Daoy (cell line): ENCODE measurements around the gene TSEN54. TPM values are rescaled to one million over a fixed set of nuclear protein-coding genes. Genes with fewer than 3 reads are reported as not detected.
"Not testable (repeated sequence)": the region's sequence is repeated elsewhere in the genome, so short reads cannot be mapped to it uniquely, and the experiment has no call there.

Experiments used
- DNase-seq: peaks from one replicate; pipeline ENCODE4 v3.0.0-alpha.2; 2015; ENCODE audit warnings: low read depth
- total RNA-seq: library from RNA; depleted of rRNA; stranded (reverse); fragments of >200 nt; shearing (Covaris generic); gene quantifications from 2 replicates; pipeline ENCODE4 v1.2.3, GENCODE V29; 2014; rRNA removed

The TSEN54 gene
- 30.0 and 49.1 TPM in 2 replicates for total RNA-seq

DNA sequence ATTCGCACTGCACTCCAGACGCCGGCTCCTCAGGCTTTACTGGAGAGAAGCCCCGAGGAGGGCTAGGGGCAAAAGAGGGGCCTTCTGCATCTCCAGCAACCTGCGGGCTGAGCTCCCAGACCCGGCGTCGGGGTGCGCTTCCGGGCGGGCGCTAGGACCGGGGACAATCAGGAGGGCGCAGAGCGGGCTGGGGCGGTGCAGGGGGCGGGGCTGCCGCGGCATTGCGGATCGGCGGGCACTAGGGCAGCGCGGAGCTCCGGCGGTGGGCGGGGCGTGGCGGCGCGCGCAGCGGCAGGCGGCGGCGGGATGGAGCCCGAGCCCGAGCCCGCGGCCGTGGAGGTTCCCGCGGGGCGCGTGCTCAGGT, at the start of gene TSEN54:
Gene TSEN54, plus strand, starts transcription at position 274 of the 364 bp plus-strand sequence. Its CDS starts 33 bp downstream, at position 307.
- DNase-seq = peak; percentile 96

DNA sequence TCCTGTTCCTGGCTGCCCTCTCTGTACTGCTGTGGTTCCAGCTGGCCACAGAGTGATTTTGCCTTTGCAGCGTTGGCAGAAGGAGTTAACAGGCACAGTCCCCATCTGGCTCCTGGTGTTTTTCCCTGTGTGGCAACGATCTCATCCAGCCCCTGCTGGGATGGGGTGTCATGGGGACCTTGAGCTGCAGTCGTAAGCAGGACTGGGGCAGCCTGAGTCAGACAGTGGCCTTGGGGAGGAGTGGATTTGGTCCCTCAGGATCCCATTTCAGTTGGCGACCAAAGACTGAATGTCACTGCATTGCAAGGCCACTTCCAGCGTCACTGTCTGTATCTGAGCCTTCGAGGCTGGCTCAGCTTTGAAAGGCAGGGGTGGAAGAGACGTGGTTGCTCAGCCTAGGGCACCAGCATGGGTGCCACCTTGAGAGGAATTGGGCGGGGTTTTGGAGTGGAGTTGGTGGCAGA, 48.0 kb upstream of the TSEN54 start:
- DNase-seq = no peak

DNA sequence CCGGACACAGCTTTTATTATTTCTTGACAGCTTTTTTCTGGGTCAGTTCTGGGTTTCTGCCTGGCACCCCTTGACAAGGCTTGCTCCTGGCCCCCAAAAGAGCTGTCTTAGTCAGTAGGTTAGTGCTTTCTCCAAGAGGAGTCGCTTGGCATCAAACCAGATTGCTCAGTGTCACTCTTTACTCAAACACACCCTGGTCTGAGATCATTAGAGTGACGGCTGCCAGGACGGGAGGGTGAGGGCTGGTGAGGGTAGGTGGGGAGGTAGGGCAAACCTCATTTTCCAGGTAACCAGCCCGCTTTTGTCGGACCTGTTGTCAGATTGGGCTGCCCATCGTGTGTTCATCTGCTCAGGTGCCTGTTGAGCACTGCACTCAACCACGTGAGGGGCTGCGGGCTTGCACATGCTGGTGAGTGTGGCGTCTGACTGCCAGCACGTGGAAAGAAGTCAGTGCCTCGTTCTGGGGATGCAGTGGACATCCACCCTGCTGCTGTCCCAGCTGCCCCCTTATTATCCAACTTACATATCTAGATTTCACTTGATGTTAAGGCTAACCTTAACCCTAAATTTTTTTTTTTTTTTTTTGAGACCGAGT, 47.5 kb upstream of the TSEN54 start:
- DNase-seq = no peak

DNA sequence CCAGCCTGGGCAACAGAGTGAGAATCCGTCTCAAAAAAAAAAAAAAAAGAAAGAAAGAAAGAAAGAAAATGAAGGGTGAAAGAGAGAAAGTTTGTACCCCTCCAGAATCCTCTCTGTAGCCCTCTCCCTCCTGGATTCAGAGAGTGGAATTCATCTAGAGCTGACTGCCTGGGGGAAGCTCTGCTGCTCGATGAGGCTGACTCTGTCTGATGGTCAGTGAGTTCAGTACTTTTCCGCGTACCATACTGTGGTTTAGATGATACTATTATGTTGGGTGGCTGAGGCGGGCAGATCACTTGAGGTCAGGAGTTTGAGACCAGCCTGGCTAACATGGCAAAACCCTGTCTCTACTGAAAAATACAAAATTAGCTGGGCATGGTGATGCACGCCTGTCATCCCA, 45.1 kb upstream of the TSEN54 start:
- no peak for DNase-seq

DNA sequence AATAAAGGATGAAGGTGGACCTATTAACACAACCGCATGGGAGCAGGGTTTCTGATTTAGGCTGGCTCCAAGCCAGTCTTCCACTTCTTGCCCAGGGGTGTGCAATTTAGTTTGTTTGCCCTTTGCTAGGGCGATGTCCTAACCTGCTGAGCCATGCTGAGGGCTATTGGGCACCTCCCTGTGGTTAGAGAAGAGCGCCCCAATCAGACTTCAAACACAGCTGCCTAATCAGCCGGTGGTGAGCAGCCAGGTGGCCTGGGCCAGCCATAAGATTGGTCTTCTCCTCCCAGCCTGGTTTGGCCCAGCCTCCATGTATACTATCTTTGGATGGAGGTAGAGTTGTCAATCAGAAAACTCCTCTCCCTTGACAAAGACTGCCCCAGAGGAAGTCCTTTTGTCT, 44.2 kb upstream of the TSEN54 start:
- no peak for DNase-seq

DNA sequence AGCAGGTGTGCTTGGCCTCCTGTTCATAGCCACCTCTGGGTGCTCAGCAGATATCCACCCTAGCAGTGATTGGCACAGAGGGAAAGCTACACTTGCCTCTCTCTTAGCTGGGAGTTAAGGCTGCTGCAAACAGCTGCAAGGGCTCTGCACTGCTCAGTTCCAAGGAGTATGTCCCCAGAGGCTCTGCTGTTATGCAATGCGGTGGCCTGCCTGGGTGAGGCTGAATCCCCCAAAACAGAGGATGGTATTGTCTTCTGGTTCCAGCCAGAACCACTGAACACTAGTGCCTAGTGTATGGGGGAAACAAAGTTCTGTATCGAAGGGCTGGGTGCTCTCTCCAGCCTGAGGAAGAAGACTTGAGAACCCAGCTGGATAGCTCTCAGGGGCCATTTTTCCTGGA, 43.1 kb upstream of the TSEN54 start:
- DNase-seq = no peak

DNA sequence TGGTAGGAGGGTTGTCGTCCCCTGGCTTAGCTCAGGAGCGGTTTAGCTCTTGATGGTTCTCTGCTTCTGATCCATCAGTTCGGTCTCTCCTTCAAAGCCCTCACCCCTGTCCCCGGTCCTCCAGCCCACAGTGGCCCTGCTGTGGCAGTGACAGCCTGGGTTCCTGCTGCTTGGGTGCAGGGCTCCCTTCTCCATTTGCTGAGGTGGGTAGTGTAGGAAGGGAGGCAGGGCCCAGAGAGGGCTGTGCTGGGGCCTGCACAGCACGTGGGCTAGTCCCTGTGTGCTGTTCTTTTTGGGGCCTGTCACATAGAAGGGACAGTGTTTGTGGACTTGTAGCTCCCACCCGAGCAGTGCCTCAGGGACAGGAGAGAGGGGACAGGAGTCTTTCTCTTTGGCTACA, 41.6 kb upstream of the TSEN54 start:
- no peak for DNase-seq

DNA sequence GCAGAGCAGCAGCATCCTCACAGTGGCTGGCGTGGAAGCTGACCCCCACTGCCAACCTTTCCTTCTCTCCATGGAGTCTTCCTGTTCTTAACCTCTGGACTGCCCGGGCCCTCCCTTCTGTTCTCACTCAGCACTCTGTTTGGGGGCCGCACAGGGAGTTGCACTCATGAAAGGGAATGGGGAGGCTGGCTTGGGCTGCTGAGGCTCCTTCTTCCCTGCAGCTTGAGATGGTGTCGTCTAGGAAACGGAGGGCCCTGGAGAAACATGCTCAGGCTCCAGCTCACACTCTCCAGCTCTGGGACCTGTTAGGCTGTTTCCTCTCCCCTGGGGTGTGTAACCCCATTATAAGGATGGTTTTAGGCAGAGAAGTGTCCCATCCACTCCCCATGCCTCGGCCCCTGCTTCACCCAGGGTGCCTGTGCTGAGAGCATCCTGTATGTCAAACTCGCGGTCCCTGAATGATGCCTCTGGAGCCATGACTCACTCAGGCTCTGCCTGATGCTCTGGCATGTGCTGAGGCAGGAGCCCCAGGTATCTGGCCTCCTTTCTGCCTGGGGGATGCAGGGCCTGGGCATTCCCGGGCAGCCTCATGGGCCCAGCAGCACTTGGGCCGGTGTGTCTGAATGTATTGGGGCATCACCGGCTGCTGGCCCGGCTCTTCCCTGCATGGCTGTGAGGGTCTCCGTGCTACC, 41.0 kb upstream of the TSEN54 start:
- DNase-seq = no peak

DNA sequence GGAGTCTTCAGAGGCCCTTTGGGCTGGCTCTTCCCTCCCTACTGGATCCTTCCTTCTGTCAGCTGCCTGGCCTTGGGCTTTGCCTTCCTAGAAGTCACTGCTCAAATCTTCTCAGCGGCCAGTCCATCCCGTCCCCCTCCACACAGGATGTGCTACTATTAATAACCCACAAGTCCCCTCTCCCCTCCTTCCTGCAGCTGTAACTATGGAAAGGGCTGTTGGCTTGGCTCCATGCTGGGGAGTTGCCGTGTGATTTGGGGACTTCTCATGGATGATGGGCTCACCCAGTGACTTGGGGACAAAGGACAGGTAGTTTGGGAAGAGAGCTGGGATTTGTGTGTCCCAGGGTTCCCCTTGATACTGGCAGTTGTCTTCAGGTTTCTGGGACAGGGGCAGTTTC, 40.5 kb upstream of the TSEN54 start:
- DNase-seq = no peak

DNA sequence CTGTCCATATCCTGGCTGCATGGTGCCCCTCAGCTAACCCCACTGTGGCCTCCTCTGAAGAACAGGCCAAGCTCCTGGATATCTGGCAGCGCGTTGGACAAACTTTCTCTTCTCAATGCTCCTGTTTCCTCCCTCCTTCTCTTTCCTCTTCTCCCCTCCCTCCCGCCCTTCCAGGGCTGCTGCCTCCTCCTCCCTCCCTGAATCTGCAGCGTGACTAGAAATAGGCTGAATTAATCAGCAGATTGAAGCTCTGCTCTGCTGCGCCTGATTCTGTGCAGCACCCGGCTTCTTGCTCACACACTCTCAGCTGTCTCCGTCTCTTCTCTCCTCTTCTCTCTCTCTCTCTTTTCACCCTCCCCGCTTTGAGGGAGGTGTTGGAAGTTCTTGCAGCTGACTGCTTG, 40.1 kb upstream of the TSEN54 start:
- no peak for DNase-seq

DNA sequence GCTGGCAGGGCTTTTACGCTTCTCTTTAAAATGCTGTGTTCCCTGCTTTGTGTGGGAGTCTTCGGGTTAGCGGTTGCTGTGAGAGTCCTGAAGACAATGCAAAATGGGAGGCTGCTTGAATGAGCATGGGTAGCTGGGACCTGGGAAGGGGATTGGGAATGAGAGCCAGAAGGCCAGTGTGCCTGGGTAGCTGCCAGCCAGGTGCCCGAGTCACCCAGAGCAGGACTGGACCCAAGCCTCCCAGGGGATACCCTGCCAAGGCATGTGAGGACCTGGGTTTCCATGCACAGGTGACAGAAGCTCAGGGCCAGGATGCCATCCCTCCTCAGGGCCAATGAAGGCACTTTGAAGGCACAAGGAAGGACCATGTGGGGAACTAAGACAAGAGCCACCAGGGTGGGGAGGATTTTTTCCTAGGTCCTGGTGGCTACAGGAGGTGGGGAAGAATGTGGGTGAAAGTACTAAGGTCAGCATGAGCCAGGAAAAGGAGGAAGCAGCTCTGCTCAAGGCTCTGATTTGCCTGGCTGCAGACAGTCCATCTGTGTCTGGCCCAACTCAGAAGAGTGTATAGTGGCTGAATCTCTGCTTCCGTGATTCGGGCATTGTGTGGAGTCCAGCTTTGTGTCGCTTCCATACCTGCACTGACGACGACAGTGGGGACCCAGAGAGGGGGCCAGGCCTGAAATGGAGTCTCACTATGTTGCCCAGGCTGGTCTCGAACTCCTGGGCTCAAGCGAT, 39.4 kb upstream of the TSEN54 start:
- no peak for DNase-seq

DNA sequence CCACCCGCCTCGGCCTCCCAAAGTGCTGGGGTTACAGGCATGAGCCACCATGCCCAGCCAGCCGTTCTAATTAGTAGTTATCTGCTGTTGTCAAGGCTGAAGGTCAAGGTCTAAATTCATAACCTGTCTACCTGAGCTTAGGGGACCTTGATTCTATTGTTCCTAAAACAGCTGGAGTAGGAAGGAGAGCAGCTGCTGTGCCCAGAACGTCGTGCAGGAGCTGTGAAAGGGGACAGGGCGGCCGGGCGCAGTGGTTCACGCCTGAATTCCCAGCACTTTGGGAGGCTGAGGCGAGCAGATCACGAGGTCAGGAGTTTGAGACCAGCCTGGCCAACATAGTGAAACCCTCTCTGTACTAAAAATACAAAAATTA, 38.9 kb upstream of the TSEN54 start:
- DNase-seq = not testable (repeated sequence)

DNA sequence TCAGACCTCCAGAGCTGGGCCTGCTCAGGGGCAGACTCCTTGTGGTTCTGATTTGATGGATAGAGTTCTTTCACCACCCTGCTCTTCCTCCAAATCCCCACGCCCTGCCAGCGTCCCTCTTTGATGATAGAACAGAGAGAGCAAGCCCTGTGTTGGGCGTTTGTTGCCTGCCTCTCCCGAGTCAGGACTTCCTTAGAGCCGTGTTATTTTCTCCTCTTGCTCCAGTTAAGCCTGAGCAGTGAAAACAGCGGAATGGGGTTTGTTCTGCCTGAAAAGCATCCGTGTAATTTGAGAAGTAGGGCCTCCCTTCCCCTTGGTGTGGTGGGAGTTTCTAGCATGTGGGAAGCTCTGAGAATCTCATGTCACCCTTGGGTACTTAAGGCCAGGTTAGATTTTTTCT, 37.8 kb upstream of the TSEN54 start:
- DNase-seq = no peak

DNA sequence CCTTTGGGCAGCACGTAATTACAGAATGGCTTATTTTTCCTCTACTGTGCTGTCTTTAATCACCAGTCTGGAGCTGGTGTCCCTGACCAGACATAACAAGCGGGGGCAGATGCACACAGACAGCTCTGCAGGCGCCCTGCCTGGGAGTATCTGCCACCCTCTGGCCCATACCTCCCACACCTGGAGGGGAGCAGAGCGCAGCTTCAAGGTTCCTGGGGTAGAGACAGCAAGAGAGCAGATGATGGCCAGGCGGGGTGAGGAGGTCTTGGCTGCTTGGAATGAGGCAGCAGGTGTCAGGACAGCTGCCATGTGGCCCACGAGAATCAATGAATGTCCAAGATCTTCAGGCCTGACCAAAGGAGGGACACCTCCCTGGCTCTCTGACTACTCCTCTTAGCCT, 36.0 kb upstream of the TSEN54 start:
- no peak for DNase-seq

DNA sequence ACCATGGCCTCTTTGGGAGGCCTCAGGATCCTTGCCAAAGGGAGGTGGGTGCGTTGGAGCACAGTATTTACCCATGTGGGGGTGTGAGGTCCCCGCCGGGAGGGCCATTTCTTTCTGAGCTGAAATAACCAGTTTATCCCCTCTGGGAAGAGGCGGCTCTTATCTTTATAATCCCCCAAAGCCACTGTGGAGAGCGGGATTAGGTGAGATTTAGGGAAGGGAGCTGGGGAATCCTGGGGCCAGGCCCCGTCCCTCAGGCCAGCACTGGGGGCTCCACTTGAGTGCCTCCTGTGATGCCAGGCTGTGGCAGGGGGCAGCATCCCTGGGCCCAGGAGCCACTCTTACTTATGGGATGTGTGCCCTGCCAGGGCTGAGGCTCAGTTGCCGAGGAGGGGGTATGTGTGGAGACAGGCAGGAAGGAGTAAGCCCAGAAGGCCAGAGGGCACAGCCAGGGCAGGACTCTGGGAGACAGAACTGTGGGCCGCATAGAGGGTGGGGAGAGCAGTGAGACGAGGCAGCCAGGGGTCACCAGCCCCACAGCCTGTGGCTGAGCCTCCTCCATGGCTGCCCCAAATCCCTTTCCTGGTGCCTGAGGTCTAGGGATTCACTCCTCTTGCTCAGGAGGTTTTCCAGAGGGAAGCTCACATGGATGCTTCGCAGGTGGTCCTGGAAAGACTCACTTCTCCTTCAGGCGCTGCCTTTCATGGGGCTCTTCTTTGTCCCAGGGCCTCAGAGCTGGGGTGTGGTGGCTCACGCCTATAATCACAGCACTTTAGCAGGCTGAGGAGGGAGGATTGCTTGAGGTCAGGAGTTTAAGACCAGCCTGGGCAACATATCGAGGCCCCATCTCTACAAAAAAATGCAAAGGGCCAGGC, 34.9 kb upstream of the TSEN54 start:
- no peak for DNase-seq

DNA sequence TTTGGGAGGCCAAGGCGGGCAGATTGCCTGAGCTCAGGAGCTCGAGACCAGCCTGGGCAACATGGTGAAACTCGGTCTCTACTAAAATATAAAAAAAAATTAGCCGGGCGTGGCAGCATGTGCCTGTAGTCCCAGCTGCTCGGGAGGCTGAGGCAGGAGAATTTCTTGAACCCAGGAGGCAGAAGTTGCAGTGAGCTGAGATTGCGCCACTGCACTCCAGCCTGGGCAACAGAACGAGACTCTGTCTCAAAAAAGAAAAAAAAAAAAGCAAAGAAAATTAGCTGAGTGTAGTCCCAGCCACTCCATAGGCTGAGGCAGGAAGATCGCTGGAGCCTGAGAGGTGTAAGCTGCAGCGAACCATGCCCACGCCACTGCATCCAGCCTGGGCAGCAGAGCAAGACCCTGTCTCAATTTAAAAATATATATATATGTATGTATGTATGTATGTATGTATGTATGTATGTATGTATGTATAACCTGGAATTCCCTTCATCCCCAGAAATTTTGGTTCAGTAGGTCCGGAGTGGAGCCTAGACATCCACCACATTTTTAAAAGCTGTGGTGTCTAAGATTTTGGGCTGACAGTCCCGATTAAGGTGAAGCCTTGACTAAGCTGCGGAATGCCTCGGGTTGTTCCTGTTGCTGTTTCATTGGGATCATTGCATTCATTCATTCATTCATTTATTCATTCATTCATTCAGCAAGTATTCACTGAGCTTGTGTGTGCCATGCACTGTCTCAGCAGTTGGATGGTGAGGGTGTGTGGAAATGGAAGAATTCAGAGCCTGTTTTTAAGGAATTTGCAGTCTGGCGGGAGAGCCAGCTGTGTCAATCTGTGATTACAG, 34.0 kb upstream of the TSEN54 start:
- no peak for DNase-seq

DNA sequence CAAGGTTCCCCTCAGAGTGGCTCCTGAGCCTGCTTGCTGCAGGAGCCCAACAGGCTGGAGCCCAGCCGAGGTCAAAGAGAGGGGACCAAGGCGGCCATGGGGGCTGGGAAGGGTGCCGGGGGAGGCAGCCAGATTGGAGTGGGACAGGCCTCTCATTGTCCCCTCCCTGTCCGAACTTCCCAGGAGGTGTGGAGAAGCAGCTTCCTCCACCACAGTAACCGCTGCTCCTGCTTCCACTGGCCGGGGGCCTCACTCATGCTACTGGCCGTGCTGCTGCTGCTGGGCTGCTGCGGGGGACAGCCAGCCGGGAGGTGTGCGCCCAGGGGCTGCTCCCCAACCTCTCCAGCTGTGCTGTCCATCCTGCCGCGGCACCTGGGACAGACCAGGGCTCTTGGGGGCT, 30.6 kb upstream of the TSEN54 start:
- no peak for DNase-seq

DNA sequence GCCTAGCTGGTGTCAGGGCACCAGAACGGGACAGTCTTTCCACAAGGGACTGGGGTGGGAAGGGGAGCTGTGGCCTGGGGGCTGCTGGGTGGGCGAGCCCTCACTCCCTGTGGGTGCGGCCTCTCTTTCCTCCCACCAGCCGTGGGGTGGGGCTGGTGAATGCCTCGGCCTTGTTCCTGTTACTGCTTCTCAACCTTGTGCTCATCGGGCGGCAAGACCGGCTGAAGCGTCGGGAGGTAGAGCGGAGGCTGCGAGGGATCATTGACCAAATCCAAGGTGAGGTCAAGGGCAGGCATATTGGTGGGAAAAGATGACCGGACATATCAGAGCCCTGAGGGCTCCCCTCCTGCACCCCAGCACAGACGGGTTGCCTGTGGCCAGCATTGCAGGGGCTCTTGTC, 30.2 kb upstream of the TSEN54 start:
- no peak for DNase-seq

DNA sequence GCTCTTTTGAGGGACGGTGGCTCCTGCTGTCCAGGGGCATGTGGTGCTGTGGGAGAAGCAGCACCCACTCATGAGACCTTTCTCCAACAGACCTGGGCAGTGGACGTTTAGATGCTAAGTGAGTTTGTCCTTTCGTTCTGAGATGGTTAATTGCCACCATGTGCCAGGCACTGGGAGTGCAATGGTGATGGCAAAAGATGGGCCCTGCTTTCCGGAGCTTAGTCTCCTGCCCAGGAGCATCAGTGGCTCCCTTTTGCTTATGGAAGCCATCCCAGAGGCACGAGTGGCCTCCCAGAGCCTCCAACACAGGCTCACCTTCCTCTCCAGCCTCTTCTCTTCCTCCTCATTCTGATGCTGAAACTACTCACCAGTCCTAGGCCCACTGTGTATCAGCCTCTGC, 29.4 kb upstream of the TSEN54 start:
- DNase-seq = no peak

DNA sequence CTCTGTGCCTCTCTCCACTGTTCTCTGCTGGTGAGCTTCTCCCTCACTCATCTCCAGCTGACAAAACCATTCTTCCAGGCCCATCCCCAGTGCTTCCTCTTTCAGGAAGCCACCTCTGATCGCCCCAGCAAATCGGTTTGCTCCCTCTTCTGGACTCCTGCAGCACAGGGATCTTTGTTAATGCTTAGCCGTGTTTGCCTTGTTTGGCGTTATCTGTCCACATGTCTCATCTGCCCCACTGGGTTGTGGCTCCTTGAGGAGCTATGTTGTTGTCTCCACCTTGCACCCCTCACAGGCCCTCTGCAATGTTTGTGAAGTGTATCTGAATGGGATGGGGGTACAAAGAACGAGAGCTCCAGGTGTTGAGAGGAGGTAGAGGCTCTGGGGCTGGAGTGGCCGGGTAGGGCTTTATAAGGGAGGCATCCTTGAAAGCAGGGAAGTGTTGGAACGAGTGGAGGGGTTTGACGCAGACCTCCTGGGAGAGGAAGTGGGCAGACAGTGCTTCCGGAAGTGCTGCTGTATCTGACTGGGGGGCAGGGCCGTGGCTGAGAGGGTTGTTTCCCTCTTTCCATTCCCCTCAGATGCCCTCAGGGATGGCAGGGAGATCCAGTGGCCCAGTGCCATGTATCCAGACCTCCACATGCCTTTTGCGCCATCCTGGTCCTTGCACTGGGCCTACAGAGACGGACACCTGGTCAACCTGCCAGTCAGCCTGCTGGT, 28.8 kb upstream of the TSEN54 start:
- DNase-seq = peak; percentile 61
